Measurements from ENCODE around the gene AGAP1.

DNA sequence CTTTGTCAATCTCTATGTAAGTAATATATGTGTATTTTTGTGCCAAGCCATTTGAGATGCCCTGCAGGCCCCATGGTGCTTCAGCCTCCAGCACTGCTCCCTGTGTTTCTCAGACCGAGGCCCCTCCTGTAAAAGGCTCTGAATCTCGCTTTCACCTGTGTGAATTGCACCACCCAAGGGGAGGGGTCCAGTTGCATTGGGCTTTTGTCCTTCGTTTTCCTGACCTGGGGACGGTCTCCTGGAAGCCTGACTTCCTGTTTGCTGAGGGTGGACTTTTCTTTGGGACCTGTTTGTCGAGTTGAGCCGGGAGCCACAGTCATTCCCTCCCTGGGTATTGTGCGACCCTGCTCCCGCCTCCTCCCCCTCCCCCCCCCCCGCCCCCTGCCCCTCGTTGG, 48.9 kb downstream of the AGAP1 start:
- no peak for TF ChIP-seq MYC (IDR thresholded peaks at IDR 0.05; ENCODE audit: low read depth, low read length)
- no peak for TF ChIP-seq POLR2A (IDR thresholded peaks at IDR 0.05; ENCODE audit: low read depth, low read length)
- TF ChIP-seq FOS (IDR thresholded peaks at IDR 0.05; ENCODE audit: borderline replicate concordance, insufficient read depth, low read length), result no peak
- TF ChIP-seq CTCF (IDR thresholded peaks at IDR 0.05; ENCODE audit: extremely low read depth in 1 of 2, insufficient read depth in 1 of 2, low read depth in 1 of 2, low read length in 2 of 2), result no peak

Measured in endothelial cell of umbilical vein (primary cell).